HepG2 (cell line): ENCODE data around the gene MYO3B. TPM values are rescaled to one million over a fixed set of nuclear protein-coding genes. Genes with fewer than 3 reads are reported as not detected.

Source experiments
- ATAC-seq: fragments of 200-7000 bp; cut with Tn5 transposase; 3 replicates; pipeline ENCODE4 v1.9.1; 2020; ENCODE audit warnings: mild to moderate bottlenecking, moderate library complexity
- BruUV-seq: library from RNA; stranded (reverse); fragments of 400-500 nt; replicated peaks from 2 replicates; lab custom pipeline; 2021; lab: Mats Ljungman, UMichigan
- CTCF ChIA-PET: fragments of 300-600 bp; formaldehyde crosslinking; extraction: SDS; loops from one replicate; lab custom pipeline; 2021; ENCODE audit warnings: low total read pairs, inconsistent platforms, low intra/inter-chr PET ratio; lab: Yijun Ruan, JAX
- POLR2A ChIA-PET: fragments of 350-600 bp; sonication (Branson Sonifier 250); formaldehyde crosslinking; loops from one replicate; lab custom pipeline; 2020; ENCODE audit warnings: antibody characterized with exemption, inconsistent platforms; lab: Yijun Ruan, JAX
- DNase-seq: peaks from one replicate; pipeline ENCODE4 v3.0.0-alpha.2; 2015; ENCODE audit warnings: low spot score
- FAIRE-seq: peaks from 3 replicates; lab custom pipeline; 2011; peaks lifted over from hg19 to GRCh38; lab: Jason Lieb, UNC
- H2AFZ ChIP-seq: one replicate; pipeline ENCODE4 v1.6.1; 2011; ENCODE audit warnings: low read length, inconsistent platforms
- H3K27ac ChIP-seq: fragments of 300-600 bp; 3 replicates; pipeline ENCODE4 v1.8.0; 2011; ENCODE audit warnings: mixed run types, mild to moderate bottlenecking, mixed read lengths, low read length, inconsistent platforms; ENCODE audit not compliant: insufficient read depth; ENCODE audit errors: extremely low read length
- H3K27me3 ChIP-seq, 2 experiments: fragments of 200-600 bp in 1 of 2; 2 replicates in 1 of 2; 3 replicates in 1 of 2; pipeline versions ENCODE4 v1.6.0 to v1.8.0; 2011; ENCODE audit warnings: low read length in 2 of 2, mild to moderate bottlenecking in 2 of 2, moderate library complexity in 2 of 2, inconsistent platforms in 1 of 2; ENCODE audit not compliant: insufficient read depth in 2 of 2, control insufficient read depth in 1 of 2
- H3K36me3 ChIP-seq, 2 experiments: fragments of 200-600 bp in 1 of 2; replicated peaks in 1 of 2; 2 replicates in 1 of 2; 3 replicates in 1 of 2; pipeline versions ENCODE4 v1.5.1 to v1.8.0; 2011; ENCODE audit warnings: low read length in 2 of 2, inconsistent platforms in 1 of 2; ENCODE audit not compliant: insufficient read depth in 2 of 2, control insufficient read depth in 1 of 2
- H3K4me1 ChIP-seq: 2 replicates; pipeline ENCODE4 v1.5.1; 2012; ENCODE audit warnings: low read length, inconsistent platforms; ENCODE audit not compliant: insufficient read depth
- H3K4me2 ChIP-seq: 2 replicates; pipeline ENCODE4 v1.6.0; 2011; ENCODE audit warnings: low read depth, low read length, inconsistent platforms
- H3K4me3 ChIP-seq, 3 experiments: fragments of 200-600 bp in 1 of 3; sonication (generic), shearing (Covaris generic) in 1 of 3; replicated peaks in 1 of 3; 2 replicates each; pipeline ENCODE4 v1.5.1; 2011 to 2016; ENCODE audit warnings: low read length in 3 of 3, inconsistent platforms in 2 of 3, low read depth in 2 of 3, mild to moderate bottlenecking in 2 of 3, control low read depth in 1 of 3, mixed read lengths in 1 of 3; ENCODE audit not compliant: insufficient read depth in 1 of 3
- H3K79me2 ChIP-seq: one replicate; pipeline ENCODE4 v1.6.1; 2011; ENCODE audit warnings: low read length, inconsistent platforms; ENCODE audit not compliant: insufficient read depth
- H3K9ac ChIP-seq: 2 replicates; pipeline ENCODE4 v1.6.0; 2011; ENCODE audit warnings: mild to moderate bottlenecking, low read depth, low read length, inconsistent platforms; ENCODE audit not compliant: insufficient read depth
- H3K9me3 ChIP-seq: 2 replicates; pipeline ENCODE4 v1.5.1; 2012; ENCODE audit warnings: mild to moderate bottlenecking, low read length
- H4K20me1 ChIP-seq: 2 replicates; pipeline ENCODE4 v1.6.0; 2011; ENCODE audit warnings: inconsistent platforms, mild to moderate bottlenecking, low read length, moderate library complexity; ENCODE audit not compliant: insufficient read depth
- CCDC6 ChIP-seq: sonication (generic); formaldehyde crosslinking; IDR thresholded peaks from 2 replicates; pipeline ENCODE4 v1.8.1; 2022; ENCODE audit warnings: mild to moderate bottlenecking, missing genetic modification reagents, moderate library complexity
- GFI1 ChIP-seq: sonication (generic); formaldehyde crosslinking; IDR thresholded peaks from 2 replicates; pipeline ENCODE4 v1.5.0; 2020; ENCODE audit warnings: missing genetic modification reagents, mild to moderate bottlenecking, borderline replicate concordance
- HHEX ChIP-seq: IDR thresholded peaks from 2 replicates; pipeline ENCODE4 v1.6.1; 2016; ENCODE audit warnings: control low read depth
- RAD51 ChIP-seq: fragments of 450-650 bp; IDR thresholded peaks from 2 replicates; pipeline ENCODE4 v1.6.1; 2016; ENCODE audit warnings: borderline replicate concordance
- SAP130 ChIP-seq: IDR thresholded peaks from 2 replicates; pipeline ENCODE4 v1.6.1; 2016; ENCODE audit warnings: low read depth
- TCF7 ChIP-seq: sonication (generic); IDR thresholded peaks from 2 replicates; pipeline ENCODE4 v1.6.1; 2016; ENCODE audit warnings: antibody characterized with exemption, low read depth
- ZNF12 ChIP-seq: sonication (generic); formaldehyde crosslinking; IDR thresholded peaks from 2 replicates; pipeline ENCODE4 v1.5.0; 2020; ENCODE audit warnings: missing genetic modification reagents
- ZNF292 ChIP-seq: sonication (generic); formaldehyde crosslinking; IDR thresholded peaks from 2 replicates; pipeline ENCODE4 v1.8.1; 2022; ENCODE audit warnings: mild to moderate bottlenecking, low read depth, missing genetic modification reagents, borderline replicate concordance
- WGBS: methylation state at CpG from one replicate; pipeline ENCODE4 v1.1.6; 2017; ENCODE audit warnings: low lambda C conversion rate; 5-methylcytosine and 5-hydroxymethylcytosine counted together
- in situ Hi-C: cut with HindIII; loops from 2 replicates; pipeline ENCODE4 v1.10.0; 2017; ENCODE audit warnings: low pct_unique_long_range_greater_than_20kb; ENCODE audit not compliant: extremely low pct_ligation_motif_present
- intact Hi-C: fragments of 100-400 bp; cut with micrococcal nuclease; formaldehyde crosslinking; loops from one replicate; pipeline ENCODE4 v1.10.0; 2022; ENCODE audit not compliant: unreplicated experiment
- polyA plus RNA-seq, 8 experiments: library from polyadenylated mRNA; depleted of rRNA in 3 of 8; stranded (reverse) in 7 of 8; unstranded in 1 of 8; fragments of >200 nt; fragmentation: Illumina TruSeq in 4 of 8; extraction: Trizol in 4 of 8; gene quantifications; 2 replicates each; pipeline versions ENCODE4 v1.2.1 to v1.2.3, GENCODE V29; 2011 to 2016; ENCODE audit warnings: low read depth in 4 of 8, missing spikeins in 1 of 8, mixed read lengths in 1 of 8; ENCODE audit not compliant: insufficient read depth in 1 of 8
- total RNA-seq, 5 experiments: library from RNA; depleted of rRNA; stranded (reverse); fragments of >200 nt; fragmentation: Illumina TruSeq; extraction: Trizol; gene quantifications; 2 replicates each; pipeline ENCODE4 v1.2.3, GENCODE V29; 2016; ENCODE audit warnings: low read depth in 1 of 5

MYO3B gene
- total and polyA plus RNA-seq, 2 of the 13 experiments (the other 11 are each of a cell fraction or from before 2014, with no cell fraction given): 0.01 TPM; not detected in 1

DNA sequence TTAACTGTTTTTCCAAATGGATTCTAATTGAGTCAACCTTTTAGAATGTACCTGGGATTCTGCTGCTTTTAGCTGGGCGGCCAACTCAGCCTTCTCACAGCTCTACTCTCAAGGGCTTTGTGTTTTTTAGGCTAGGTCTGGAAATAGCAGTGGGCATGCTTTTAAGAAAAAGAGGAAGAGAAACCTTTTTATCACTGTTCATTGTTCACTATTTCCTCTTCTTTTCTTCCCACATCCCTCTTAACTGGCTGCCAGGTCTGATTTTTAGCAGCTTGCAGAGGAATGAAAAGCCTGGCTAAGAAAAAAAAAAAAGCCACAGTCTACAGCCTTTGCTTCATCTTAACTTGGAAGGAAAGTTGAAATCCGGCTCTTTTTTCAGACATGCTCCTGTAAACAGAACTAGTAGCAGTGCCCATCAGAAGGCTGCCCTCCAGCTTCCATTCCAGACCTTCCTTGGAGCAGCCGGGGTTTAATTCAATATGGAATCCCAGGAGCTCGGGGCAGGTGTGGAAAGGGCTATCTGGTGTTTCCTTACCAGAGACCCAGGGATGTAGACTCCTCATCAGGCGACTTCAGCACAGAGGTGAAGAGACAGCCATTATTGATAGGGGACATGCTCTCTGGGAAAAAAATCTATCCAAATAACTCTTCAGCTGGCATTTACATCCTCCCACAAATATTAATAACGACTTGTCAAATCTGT is 230.7 kb downstream of the MYO3B start:
- H3K36me3 ChIP-seq: no peaks in the 10 kb centered on the region
- peak overlapping the region; percentile 51 for H3K4me2 ChIP-seq
- DNase-seq (no peak), FAIRE-seq (no peak), ATAC-seq (peak; percentile 73)
- peaks cover 12% of the 10 kb centered on the region for H3K4me1 ChIP-seq
- TF ChIP-seq HHEX (CRISPR knock-in tag) (no peak), ZNF292 (CRISPR knock-in tag) (no peak), TCF7 (no peak), GFI1 (CRISPR knock-in tag) (0 out of 2 replicates have a peak, but pooled peaks have one; percentile 11), RAD51 (no peak), ZNF12 (CRISPR knock-in tag) (0 out of 2 replicates have a peak, but pooled peaks have one; percentile 38), CCDC6 (CRISPR knock-in tag) (0 out of 2 replicates have a peak, but pooled peaks have one; percentile 42), SAP130 (no peak)
- POLR2A ChIA-PET: interaction anchor here (1.0 to 6.4 kb wide), 3 partner anchors 47 to 305 kb away, joined by 3 to 39 read pairs (median 5); partner anchors contain the start of gene SP5
- in situ Hi-C loops: loop anchor here (5.0 kb wide), 1 partner anchor 309 kb away; the partner anchor contains the start of gene SP5
- no peak overlapping the region for H3K9ac ChIP-seq
- intact Hi-C loops: loop anchor here (1.0 to 2.0 kb wide), 3 partner anchors 122 to 404 kb away; no protein-coding TSS in a partner anchor
- no peaks in the 10 kb centered on the region for H4K20me1 ChIP-seq
- WGBS: 21% methylated on average over 6 of the region's 6 CpGs
- no peak overlapping the region for H2AFZ ChIP-seq
- H3K4me3 ChIP-seq: peak overlapping the region in 1 of 3 experiments; percentile 11; a peak in 1 of 6 replicates
- no peaks in the 10 kb centered on the region for H3K79me2 ChIP-seq
- CTCF ChIA-PET: interaction anchor here (1.2 to 2.6 kb wide), 4 partner anchors 115 to 407 kb away, joined by 3 to 20 read pairs (median 12); partner anchors contain the start of gene GAD1
- H3K27me3 ChIP-seq: peaks cover 2 to 58% of the 10 kb centered on the region in 2 experiments
- no peak overlapping the region for H3K27ac ChIP-seq
- H3K9me3 ChIP-seq: no peaks in the 10 kb centered on the region
- BruUV-seq: no TSS peak
